B cell (primary cell): ENCODE results near the gene MEIOB. TPM values are rescaled to one million over a fixed set of nuclear protein-coding genes. Genes with fewer than 3 reads are reported as not detected.

Experiments
- ATAC-seq: fragments of 200-7000 bp; cut with Tn5 transposase; one replicate; pipeline ENCODE4 v1.10.0; 2021; ENCODE audit warnings: low read depth, mild to moderate bottlenecking, moderate number of reproducible peaks, moderate library complexity
- CTCF ChIA-PET: fragments of 350-600 bp; sonication (Branson Sonifier 250); formaldehyde crosslinking; loops from one replicate; lab custom pipeline; 2021; ENCODE audit warnings: antibody characterized with exemption, inconsistent platforms; lab: Charles Lee
- POLR2A ChIA-PET: fragments of 350-600 bp; sonication (Branson Sonifier 250); formaldehyde crosslinking; loops from one replicate; lab custom pipeline; 2021; ENCODE audit warnings: antibody characterized with exemption; lab: Charles Lee
- DNase-seq: peaks from one replicate; pipeline ENCODE4 v3.0.0; 2013
- H2AFZ ChIP-seq: 2 replicates; pipeline ENCODE4 v1.6.1; 2012; ENCODE audit warnings: mild to moderate bottlenecking, low read depth, low read length; ENCODE audit not compliant: insufficient read depth, poor library complexity, severe bottlenecking
- H3K27ac ChIP-seq, 2 donors: 1 replicate in 1 of 2; 2 replicates in 1 of 2; pipeline ENCODE4 v1.5.1; 2012 to 2013; ENCODE audit warnings: low read length in 2 of 2, mild to moderate bottlenecking in 2 of 2, moderate library complexity in 1 of 2
- H3K27me3 ChIP-seq, 4 experiments: fragments of 200-600 bp in 1 of 4; sonication (generic) in 1 of 4; replicated peaks in 1 of 4; 1 replicate in 2 of 4; 2 replicates in 2 of 4; pipeline versions ENCODE4 v1.6.1 to v1.7.0; 2013 to 2016; ENCODE audit warnings: low read length in 3 of 4, mild to moderate bottlenecking in 2 of 4, mixed read lengths in 1 of 4, moderate library complexity in 1 of 4; ENCODE audit not compliant: insufficient read depth in 4 of 4, control insufficient read depth in 3 of 4; ENCODE audit errors: control extremely low read depth in 1 of 4
- H3K36me3 ChIP-seq, 2 experiments: replicated peaks in 1 of 2; 1 replicate in 1 of 2; 2 replicates in 1 of 2; pipeline versions ENCODE4 v1.6.1 to v1.7.1; 2013; ENCODE audit warnings: low read length in 1 of 2; ENCODE audit not compliant: insufficient read depth in 2 of 2, control insufficient read depth in 1 of 2; ENCODE audit errors: control extremely low read depth in 1 of 2, extremely low read depth in 1 of 2
- H3K4me1 ChIP-seq, 2 donors: fragments of 200-600 bp in 1 of 2; sonication (generic) in 1 of 2; 1 replicate in 1 of 2; 2 replicates in 1 of 2; pipeline versions ENCODE4 v1.5.1 to v1.6.1; 2013 to 2017; ENCODE audit warnings: low read length in 2 of 2; ENCODE audit not compliant: control insufficient read depth in 2 of 2, insufficient read depth in 2 of 2
- H3K4me2 ChIP-seq: replicated peaks from 2 replicates; pipeline ENCODE3; 2012; ENCODE audit warnings: mild to moderate bottlenecking, low read depth, low read length; ENCODE audit not compliant: poor library complexity, severe bottlenecking
- H3K4me3 ChIP-seq, 5 experiments: fragments of 200-600 bp in 1 of 5; sonication (generic) in 1 of 5; 1 replicate in 3 of 5; 2 replicates in 2 of 5; pipeline versions ENCODE4 v1.5.1 to v1.7.0; 2011 to 2016; ENCODE audit warnings: low read length in 4 of 5, mild to moderate bottlenecking in 4 of 5, low read depth in 2 of 5, control low read depth in 1 of 5, moderate library complexity in 1 of 5; ENCODE audit not compliant: insufficient read depth in 1 of 5; ENCODE audit errors: control extremely low read depth in 1 of 5, extremely low read depth in 1 of 5
- H3K79me2 ChIP-seq: fragments of 200-600 bp; sonication (generic); one replicate; pipeline ENCODE4 v1.6.0; 2016; ENCODE audit warnings: low read length; ENCODE audit not compliant: control insufficient read depth, insufficient read depth
- H3K9ac ChIP-seq: fragments of 200-600 bp; sonication (generic); 2 replicates; pipeline ENCODE4 v1.6.1; 2017; ENCODE audit warnings: mild to moderate bottlenecking, low read length, moderate library complexity
- H3K9me3 ChIP-seq, 3 donors: one replicate each; pipeline versions ENCODE4 v1.6.1 to v1.7.1; 2013; ENCODE audit warnings: low read length in 2 of 3; ENCODE audit not compliant: control insufficient read depth in 2 of 3, insufficient read depth in 1 of 3; ENCODE audit errors: control extremely low read depth in 1 of 3
- H4K20me1 ChIP-seq: 2 replicates; pipeline ENCODE4 v1.6.0; 2012; ENCODE audit warnings: mild to moderate bottlenecking, low read length; ENCODE audit not compliant: insufficient read depth, control insufficient read depth, poor library complexity, severe bottlenecking
- H3K27ac Mint-ChIP-seq: one replicate; pipeline ENCODE4 v1.8.0; 2021; ENCODE audit warnings: mixed read lengths
- H3K27me3 Mint-ChIP-seq: one replicate; pipeline ENCODE4 v1.8.0; 2021; ENCODE audit warnings: mixed read lengths
- H3K4me1 Mint-ChIP-seq: one replicate; pipeline ENCODE4 v1.8.0; 2021; ENCODE audit warnings: mixed read lengths
- H3K4me3 Mint-ChIP-seq: one replicate; pipeline ENCODE4 v1.8.0; 2021; ENCODE audit warnings: mixed read lengths
- H3K9me3 Mint-ChIP-seq: one replicate; pipeline ENCODE4 v1.8.0; 2022; ENCODE audit warnings: mixed read lengths; ENCODE audit not compliant: insufficient read depth
- CTCF ChIP-seq: fragments of 200-600 bp; IDR thresholded peaks from one replicate; pipeline ENCODE4 v1.8.0; 2022; ENCODE audit warnings: antibody characterized with exemption, mild to moderate bottlenecking
- EZH2 ChIP-seq: IDR thresholded peaks from 2 replicates; pipeline ENCODE4 v1.6.1; 2012; ENCODE audit warnings: borderline replicate concordance, low read depth, mild to moderate bottlenecking, moderate library complexity, low read length; ENCODE audit not compliant: insufficient read depth, poor library complexity, severe bottlenecking
- WGBS: methylation state at CpG from one replicate; pipeline ENCODE4 v1.1.5; 2013; ENCODE audit warnings: missing lambda C conversion rate; ENCODE audit not compliant: insufficient coverage; 5-methylcytosine and 5-hydroxymethylcytosine counted together
- intact Hi-C: fragments of 100-400 bp; cut with micrococcal nuclease; formaldehyde crosslinking; loops from one replicate; pipeline ENCODE4 v1.10.0; 2022
- polyA plus RNA-seq: library from polyadenylated mRNA; depleted of rRNA; stranded (reverse); fragments of >200 nt; gene quantifications from 2 replicates; pipeline ENCODE4 v1.2.3, GENCODE V29; 2012
- total RNA-seq, 2 donors: library from RNA; stranded (reverse); fragments of 120-200 nt in 1 of 2; gene quantifications; 1 replicate in 1 of 2; 2 replicates in 1 of 2; pipeline versions ENCODE4 v1.2.3 to v1.2.4, GENCODE V29; 2013 to 2022

The MEIOB gene
- total and polyA plus RNA-seq, 2 donors (not counting 1 experiment from before 2014, with no cell fraction given): not detected

- no peak overlapping the region for H3K4me2 ChIP-seq
- H3K9ac ChIP-seq: no peak overlapping the region
- peaks cover 52% of the 10 kb centered on the region for H3K27me3 Mint-ChIP-seq
- no peak overlapping the region for H3K27ac Mint-ChIP-seq
- DNase-seq (no peak), ATAC-seq (no peak)
- POLR2A ChIA-PET: no interaction called here
- H3K27ac ChIP-seq: no peak overlapping the region
- H3K27me3 ChIP-seq: peaks cover 0 to 26% (median 10%) of the 10 kb centered on the region in 4 experiments
- H2AFZ ChIP-seq: no peak overlapping the region
- H3K9me3 ChIP-seq: no peaks in the 10 kb centered on the region
- TF ChIP-seq EZH2 (no peak), CTCF (no peak)
- H4K20me1 ChIP-seq: no peaks in the 10 kb centered on the region
- no peaks in the 10 kb centered on the region for H3K79me2 ChIP-seq
- intact Hi-C loops: loop anchor here (10.0 kb wide), 1 partner anchor 283 kb away; the partner anchor contains the start of gene RAB26
- no peak overlapping the region for H3K4me3 ChIP-seq
- H3K9me3 Mint-ChIP-seq: no peaks in the 10 kb centered on the region
- CTCF ChIA-PET: interaction anchor here (0.6 to 4.2 kb wide), 6 partner anchors 28 to 1920 kb away, joined by 3 to 14 read pairs (median 3); no protein-coding TSS in a partner anchor
- H3K4me1 ChIP-seq: no peaks in the 10 kb centered on the region
- WGBS: 67% methylated on average over 1 of the region's 5 CpGs
- H3K4me3 Mint-ChIP-seq: no peak overlapping the region
- no peaks in the 10 kb centered on the region for H3K36me3 ChIP-seq
- no peaks in the 10 kb centered on the region for H3K4me1 Mint-ChIP-seq
Observed at GRCh38 chr16:1861730-1862129, 10.2 kb downstream of the MEIOB start.

DNA sequence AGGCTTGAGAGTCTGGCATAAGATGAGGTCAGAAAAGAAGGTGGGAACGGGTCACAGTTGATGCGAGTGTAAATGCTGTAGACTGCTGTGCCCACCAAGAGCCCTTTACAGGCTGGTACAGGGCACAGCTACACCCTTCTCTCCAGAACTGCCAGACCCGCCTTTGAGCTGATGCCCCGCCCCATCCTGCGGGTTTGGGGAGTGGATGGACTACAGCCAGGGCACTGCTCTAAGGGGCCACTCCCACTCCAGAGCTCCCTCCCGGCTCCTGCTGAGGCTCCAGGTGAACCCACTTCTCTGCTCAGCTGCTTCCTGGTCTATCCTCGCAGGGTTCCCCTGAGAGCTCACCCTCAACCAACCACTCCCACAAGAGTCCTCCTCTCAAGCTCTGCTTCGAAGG lies 12.3 kb downstream of the MEIOB start:
- DNase-seq: no peak
- 17% methylated on average over 4 of the region's 8 CpGs for WGBS
- H4K20me1 ChIP-seq: no peaks in the 10 kb centered on the region
- ChIA-PET CTCF (interaction anchor here (1.3 kb wide), 1 partner anchor 9 kb away, joined by 3 read pairs; no protein-coding TSS in a partner anchor), POLR2A (no interaction called here)
- TF ChIP-seq CTCF: no peak
- TF ChIP-seq EZH2: no peak
- H3K4me2 ChIP-seq: no peak overlapping the region
- no peaks in the 10 kb centered on the region for H3K9me3 ChIP-seq
- H3K4me3 Mint-ChIP-seq: no peak overlapping the region
- no peak overlapping the region for H2AFZ ChIP-seq
- H3K9ac ChIP-seq: no peak overlapping the region
- no peak overlapping the region for H3K4me3 ChIP-seq
- H3K79me2 ChIP-seq: no peaks in the 10 kb centered on the region
- H3K27me3 ChIP-seq: peaks cover 0 to 26% (median 9%) of the 10 kb centered on the region in 4 experiments
- no peaks in the 10 kb centered on the region for H3K9me3 Mint-ChIP-seq
- ATAC-seq: no peak
- H3K27ac ChIP-seq: no peak overlapping the region
- H3K4me1 ChIP-seq: no peaks in the 10 kb centered on the region
- peaks cover 44% of the 10 kb centered on the region for H3K27me3 Mint-ChIP-seq
- no peak overlapping the region for H3K27ac Mint-ChIP-seq
- no peaks in the 10 kb centered on the region for H3K36me3 ChIP-seq
- H3K4me1 Mint-ChIP-seq: no peaks in the 10 kb centered on the region
- intact Hi-C loops: loop anchor here (10.0 kb wide), 1 partner anchor 285 kb away; the partner anchor contains the start of gene RAB26
